Measurements from ENCODE around the gene ANAPC7.
"Not testable (repeated sequence)": the region's sequence is repeated elsewhere in the genome, so short reads cannot be mapped to it uniquely, and the experiment has no call there.

ANAPC7 gene

GRCh38 chr12:110403146-110403975, at the start of gene ANAPC7:
Gene ANAPC7 (minus strand): TSS chr12:110403708. CDS start chr12:110403627, 81 bp downstream.
- DNase-seq, result peak; percentile 87 to 89

GRCh38 chr12:110451263-110451662, 47.8 kb upstream of the ANAPC7 start:
- DNase-seq, result no peak

- peak; percentile 95 to 96 for DNase-seq
These were observed 46.4 kb upstream of the ANAPC7 start, which contains the start of gene ARPC3 for GRCh38 chr12:110449799-110450497. Gene ARPC3 (minus strand): TSS chr12:110450337. CDS start chr12:110450260, 77 bp downstream.

GRCh38 chr12:110444455-110444854, 40.9 kb upstream of the ANAPC7 start:
- DNase-seq, result no peak

GRCh38 chr12:110436231-110436630, 32.7 kb upstream of the ANAPC7 start:
- no peak for DNase-seq

DNA sequence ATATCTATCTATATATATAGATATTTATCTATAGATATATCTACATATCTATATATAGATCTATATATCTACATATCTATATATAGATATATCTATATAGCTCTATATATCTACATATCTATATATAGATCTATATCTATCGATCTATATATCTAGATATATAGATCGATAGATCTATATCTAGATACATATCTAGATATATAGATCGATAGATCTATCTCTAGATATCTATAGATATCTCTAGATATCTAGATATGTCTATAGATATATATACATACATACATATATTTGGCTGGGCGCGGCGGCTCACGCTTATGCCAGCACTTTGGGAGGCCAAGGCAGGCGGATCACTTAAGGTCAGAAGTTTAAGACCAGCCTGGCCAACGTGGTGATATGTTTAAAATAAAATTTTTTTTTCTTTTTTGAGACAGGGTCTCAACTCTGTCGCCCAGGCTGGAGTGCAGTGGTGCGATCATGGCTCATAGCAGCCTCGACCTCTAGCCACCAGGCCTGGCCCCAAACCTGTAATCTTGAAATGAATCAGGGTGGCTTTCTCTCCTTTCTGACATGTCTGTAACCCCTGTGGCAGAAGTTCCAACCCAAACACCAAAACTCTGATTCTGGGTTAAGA, 28.6 kb upstream of the ANAPC7 start:
- DNase-seq, result peak; percentile 18 to 24

- not testable (repeated sequence) for DNase-seq
These were observed 26.2 kb upstream of the ANAPC7 start for GRCh38 chr12:110429676-110430075.

- no peak for DNase-seq
These were observed 22.9 kb upstream of the ANAPC7 start for GRCh38 chr12:110426406-110426805.

DNA sequence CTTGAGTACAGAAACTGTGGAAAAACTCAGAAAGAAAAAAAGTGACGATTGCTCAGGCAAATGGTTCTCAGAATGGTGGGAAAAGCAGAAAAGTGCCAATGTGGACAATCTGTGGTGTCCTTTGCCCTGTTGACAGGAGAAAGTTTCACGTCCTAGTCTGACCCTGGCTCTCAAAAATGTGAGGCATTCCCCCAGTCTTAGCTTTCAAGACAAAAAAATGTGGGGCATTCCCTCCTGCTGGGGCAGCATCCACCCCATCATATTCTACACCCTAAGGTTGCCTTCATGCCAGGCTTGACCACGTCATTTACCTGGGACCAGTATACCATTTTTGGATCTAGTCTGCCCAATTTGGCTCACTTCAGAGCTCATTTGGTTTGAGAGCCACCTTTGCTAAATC, 20.7 kb upstream of the ANAPC7 start:
- no peak for DNase-seq

- DNase-seq, result no peak
These were observed 18.2 kb upstream of the ANAPC7 start for GRCh38 chr12:110421701-110422100.

- DNase-seq, result no peak
These were observed 17.7 kb upstream of the ANAPC7 start for GRCh38 chr12:110421159-110421661.

- DNase-seq, result not testable (repeated sequence)
These were observed 17.1 kb upstream of the ANAPC7 start for GRCh38 chr12:110420644-110421043.

DNA sequence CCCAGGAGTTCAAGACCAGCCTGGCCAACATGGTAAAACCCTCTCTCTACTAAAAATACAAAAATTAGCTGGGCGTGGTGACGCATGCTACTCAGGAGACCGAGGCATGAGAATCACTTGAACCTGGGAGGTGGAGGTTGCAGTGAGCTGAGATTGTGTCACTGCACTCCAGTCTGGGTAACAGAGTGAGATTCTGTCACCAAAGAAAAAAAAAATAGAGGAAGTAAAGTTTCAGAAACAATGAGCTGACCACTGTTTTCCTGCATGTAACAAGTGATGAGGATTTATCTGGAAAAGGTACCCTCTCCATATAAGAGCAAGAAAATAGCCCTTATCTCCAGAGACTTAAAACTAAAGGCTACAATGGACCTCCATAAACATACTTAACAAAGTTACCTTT, 13.6 kb upstream of the ANAPC7 start:
- not testable (repeated sequence) for DNase-seq

DNA sequence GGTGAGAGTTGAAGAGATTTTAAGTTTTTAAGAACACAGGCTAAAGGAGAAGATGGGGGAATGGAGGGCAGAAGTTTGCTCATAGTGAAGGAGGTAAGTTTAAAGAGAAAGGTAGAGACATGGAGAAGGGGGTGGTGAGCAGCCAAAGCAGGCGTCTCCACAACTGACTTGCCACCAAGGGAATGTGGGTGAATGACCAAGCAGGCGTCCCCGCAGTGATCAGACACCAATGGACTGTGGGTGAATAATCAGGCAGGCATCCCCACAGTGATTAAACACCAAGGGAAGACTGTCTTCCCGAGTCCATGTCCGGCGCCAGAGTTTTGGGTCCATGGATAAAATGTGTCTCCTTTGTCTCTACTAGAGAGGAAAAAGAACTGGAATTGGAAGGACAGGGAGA, 6.6 kb upstream of the ANAPC7 start:
- DNase-seq, result not testable (repeated sequence)

- DNase-seq, result not testable (repeated sequence)
These were observed 1.7 kb upstream of the ANAPC7 start for GRCh38 chr12:110405126-110405662.

- DNase-seq, result peak; percentile 74 to 81
These were observed 621 bp upstream of the ANAPC7 start for GRCh38 chr12:110403976-110404682.

GRCh38 chr12:110382683-110383082, 20.8 kb downstream of the ANAPC7 start:
- DNase-seq, result peak in 1 of 2 experiments; percentile 20

GRCh38 chr12:110379631-110380030, 23.9 kb downstream of the ANAPC7 start:
- DNase-seq, result no peak

- DNase-seq, result no peak
These were observed 24.3 kb downstream of the ANAPC7 start for GRCh38 chr12:110379197-110379596.

DNA sequence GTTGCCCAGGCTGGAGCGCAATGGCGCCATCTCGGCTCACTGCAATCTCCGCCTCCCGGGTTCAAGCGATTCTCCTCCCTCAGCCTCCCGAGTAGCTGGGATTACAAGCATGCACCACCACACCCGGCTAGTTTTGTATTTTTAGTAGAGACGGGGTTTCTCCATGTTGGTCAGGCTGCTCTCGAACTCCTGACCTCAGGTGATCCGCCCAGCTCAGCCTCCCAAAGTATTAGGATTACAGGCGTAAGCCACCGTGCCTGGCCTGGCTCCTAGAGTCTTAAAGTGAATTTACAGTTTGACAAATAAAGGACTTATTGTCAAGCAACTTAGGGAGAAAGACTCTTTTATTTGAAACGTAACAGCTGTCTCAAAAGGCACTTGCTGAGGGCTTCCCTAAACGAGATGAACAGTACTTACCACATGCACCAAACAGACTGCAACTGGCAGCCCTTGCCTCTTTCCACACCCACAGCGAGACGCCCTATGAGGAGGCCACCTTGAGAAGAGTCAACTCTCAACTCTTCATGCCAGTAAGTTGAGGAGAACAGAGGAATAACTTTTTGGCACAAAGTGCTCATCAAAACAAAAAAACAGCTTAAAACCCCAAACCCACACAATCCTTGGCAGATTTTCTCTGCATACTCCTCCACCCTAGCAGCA, 25.2 kb downstream of the ANAPC7 start:
- DNase-seq, result not testable (repeated sequence)

GRCh38 chr12:110373962-110374611, 29.4 kb downstream of the ANAPC7 start:
- DNase-seq, result no peak

All from activated CD4-positive, alpha-beta T cell treated with anti-CD3 and anti-CD28 coated beads, Interleukin-2, amount 50 U/mL, for 48 hours (primary cell).